Lower lobe of right lung (tissue), 2 donors: ENCODE data around the gene ELL. TPM values are rescaled to one million over a fixed set of nuclear protein-coding genes. Genes with fewer than 3 reads are reported as not detected.

Source experiments
- ATAC-seq, 2 donors: fragments of 200-7000 bp; cut with Tn5 transposase; one replicate each; pipeline ENCODE4 v1.9.1; 2020 to 2022; ENCODE audit warnings: mild to moderate bottlenecking in 2 of 2, moderate library complexity in 2 of 2
- DNase-seq: peaks from one replicate; pipeline ENCODE4 v3.0.0-alpha.2; 2020
- H3K27ac ChIP-seq: fragments of 200-600 bp; one replicate; pipeline ENCODE4 v1.8.0; 2022
- H3K27me3 ChIP-seq: fragments of 200-600 bp; one replicate; pipeline ENCODE4 v1.8.0; 2022; ENCODE audit warnings: low read depth
- H3K36me3 ChIP-seq: fragments of 200-600 bp; one replicate; pipeline ENCODE4 v1.8.0; 2022; ENCODE audit warnings: mild to moderate bottlenecking
- H3K4me1 ChIP-seq: fragments of 200-600 bp; one replicate; pipeline ENCODE4 v1.8.0; 2022
- H3K4me3 ChIP-seq: fragments of 200-600 bp; one replicate; pipeline ENCODE4 v1.8.0; 2022; ENCODE audit warnings: mild to moderate bottlenecking
- H3K9me3 ChIP-seq: fragments of 200-600 bp; one replicate; pipeline ENCODE4 v1.8.0; 2022
- intact Hi-C: fragments of 100-400 bp; cut with DNase I; formaldehyde crosslinking; loops from one replicate; pipeline ENCODE4 v1.11.0; 2022
- long read RNA-seq: library from polyadenylated mRNA; unstranded; transcript quantifications from one replicate; pipeline ENCODE4 v2.0.0, GENCODE V29; 2021
- total RNA-seq: library from RNA; stranded (reverse); fragmentation: NEBNext Ultra II Directional; extraction: Animal tissue kit (Norgen Biotek cat#: 25700); gene quantifications from one replicate; pipeline ENCODE4 v1.2.1, GENCODE V29; 2021
- TF ChIP-seq, protein P1 (sequence below): fragments of 200-600 bp; IDR thresholded peaks from one replicate; pipeline ENCODE4 v1.8.0; 2022; ENCODE audit warnings: antibody characterized with exemption, mild to moderate bottlenecking
- donor health status: DM: no; HTN: yes; CAD: no; lungs with severe emphysema.

Gene ELL
- 19.7 TPM for total RNA-seq
- long read RNA-seq, full-length matches to known transcripts = 11 of 42 reads
- long read RNA-seq, partial matches to known transcripts = 13 of 42 reads
- long read RNA-seq, other reads (novel, unspliced or antisense) = 18 of 42 reads

DNA sequence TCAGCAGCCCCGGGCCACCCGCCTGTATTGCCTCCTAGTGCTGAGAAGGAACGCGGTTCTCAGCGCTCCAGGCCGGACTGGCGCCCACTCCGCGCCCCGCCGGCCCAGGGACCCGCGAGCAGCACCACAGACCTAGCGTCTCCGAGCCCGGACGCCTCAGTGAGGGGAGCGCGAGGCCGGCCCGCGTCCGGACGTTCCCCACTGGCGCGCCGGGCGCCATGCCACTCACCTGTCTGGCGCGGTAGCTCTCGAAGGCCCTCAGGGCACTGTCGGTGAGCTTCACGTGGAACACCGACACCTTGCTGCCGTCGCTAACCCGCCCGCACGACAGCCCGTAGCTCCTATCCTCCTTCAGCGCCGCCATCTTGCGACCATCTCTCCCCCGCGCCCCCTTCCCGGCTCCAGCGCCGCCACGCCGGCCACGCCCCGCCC lies at the start of gene ELL:
Gene ELL (minus strand): TSS at position 379 of the 432 bp plus-strand sequence. CDS start 15 bp downstream, at position 364.
- TF ChIP-seq, protein P1, sequence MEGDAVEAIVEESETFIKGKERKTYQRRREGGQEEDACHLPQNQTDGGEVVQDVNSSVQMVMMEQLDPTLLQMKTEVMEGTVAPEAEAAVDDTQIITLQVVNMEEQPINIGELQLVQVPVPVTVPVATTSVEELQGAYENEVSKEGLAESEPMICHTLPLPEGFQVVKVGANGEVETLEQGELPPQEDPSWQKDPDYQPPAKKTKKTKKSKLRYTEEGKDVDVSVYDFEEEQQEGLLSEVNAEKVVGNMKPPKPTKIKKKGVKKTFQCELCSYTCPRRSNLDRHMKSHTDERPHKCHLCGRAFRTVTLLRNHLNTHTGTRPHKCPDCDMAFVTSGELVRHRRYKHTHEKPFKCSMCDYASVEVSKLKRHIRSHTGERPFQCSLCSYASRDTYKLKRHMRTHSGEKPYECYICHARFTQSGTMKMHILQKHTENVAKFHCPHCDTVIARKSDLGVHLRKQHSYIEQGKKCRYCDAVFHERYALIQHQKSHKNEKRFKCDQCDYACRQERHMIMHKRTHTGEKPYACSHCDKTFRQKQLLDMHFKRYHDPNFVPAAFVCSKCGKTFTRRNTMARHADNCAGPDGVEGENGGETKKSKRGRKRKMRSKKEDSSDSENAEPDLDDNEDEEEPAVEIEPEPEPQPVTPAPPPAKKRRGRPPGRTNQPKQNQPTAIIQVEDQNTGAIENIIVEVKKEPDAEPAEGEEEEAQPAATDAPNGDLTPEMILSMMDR = no peak
- intact Hi-C loops = no loop called here
- H3K4me3 ChIP-seq = peak within 1 kb of the TSS; percentile 92
- H3K9me3 ChIP-seq = no peaks in the 10 kb centered on the region
- peak; percentile 4 to 20 for ATAC-seq
- no peak for DNase-seq
- no peaks in the 10 kb centered on the region for H3K27me3 ChIP-seq
- H3K36me3 ChIP-seq = no peaks in the 10 kb centered on the region
- H3K4me1 ChIP-seq = peaks cover 32% of the 10 kb centered on the region
- peak within 1 kb of the TSS; percentile 98 for H3K27ac ChIP-seq

DNA sequence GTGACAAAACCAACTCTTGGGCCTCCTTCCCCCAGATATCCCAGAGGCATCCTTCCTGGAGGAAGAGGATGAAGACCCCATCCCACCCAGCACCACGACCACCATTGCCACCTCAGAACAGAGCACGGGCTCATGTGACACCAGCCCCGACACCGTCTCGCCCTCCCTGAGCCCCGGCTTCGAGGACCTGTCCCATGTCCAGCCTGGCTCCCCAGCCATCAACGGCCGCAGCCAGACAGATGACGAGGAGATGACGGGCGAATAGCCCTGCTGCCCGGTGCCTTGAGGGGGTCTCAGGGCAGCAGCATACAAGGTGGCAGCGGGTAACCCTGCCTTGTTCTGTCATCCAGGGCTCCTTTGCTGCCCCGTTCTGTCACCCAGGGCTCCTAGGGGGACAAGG lies 46.5 kb upstream of the ELL start:
- peaks cover 66% of the 10 kb centered on the region for H3K36me3 ChIP-seq
- intact Hi-C loops = no loop called here

DNA sequence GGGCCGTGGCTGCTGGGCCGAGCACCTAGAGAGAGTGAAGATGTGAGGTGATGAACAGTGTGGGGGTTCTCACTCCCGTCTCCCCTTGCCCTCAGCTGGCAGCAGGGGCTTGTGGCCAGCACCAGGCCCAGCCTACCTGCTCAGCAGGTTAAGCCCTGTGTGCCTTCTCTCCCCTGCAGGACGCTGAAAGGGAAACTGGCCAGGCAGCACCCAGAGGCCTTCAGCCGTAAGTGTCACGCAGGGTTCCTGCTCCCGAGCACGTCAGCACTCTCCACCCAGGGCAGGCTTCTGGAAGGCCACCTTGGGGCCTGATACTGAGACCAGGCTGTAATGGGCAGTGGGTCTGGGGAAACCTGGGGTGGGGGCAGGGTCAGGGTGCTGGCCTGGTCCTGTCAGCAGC lies 45.1 kb upstream of the ELL start:
- no peak overlapping the region for H3K27ac ChIP-seq
- DNase-seq = no peak
- H3K4me3 ChIP-seq = no peak overlapping the region
- H3K9me3 ChIP-seq = no peaks in the 10 kb centered on the region
- TF ChIP-seq, protein P1 = no peak
- ATAC-seq = no peak
- intact Hi-C loops = no loop called here
- no peaks in the 10 kb centered on the region for H3K27me3 ChIP-seq
- peaks cover 77% of the 10 kb centered on the region for H3K36me3 ChIP-seq
- H3K4me1 ChIP-seq = peaks cover 5% of the 10 kb centered on the region

More for the DNA sequence above, 46.5 kb upstream of the ELL start:
- Histone ChIP-seq H3K27ac (no peak overlapping the region), H3K4me1 (peaks cover 19% of the 10 kb centered on the region), H3K27me3 (no peaks in the 10 kb centered on the region), H3K9me3 (no peaks in the 10 kb centered on the region), H3K4me3 (no peak overlapping the region)
- DNase-seq (no peak), ATAC-seq (no peak)
- TF ChIP-seq, protein P1 = no peak

DNA sequence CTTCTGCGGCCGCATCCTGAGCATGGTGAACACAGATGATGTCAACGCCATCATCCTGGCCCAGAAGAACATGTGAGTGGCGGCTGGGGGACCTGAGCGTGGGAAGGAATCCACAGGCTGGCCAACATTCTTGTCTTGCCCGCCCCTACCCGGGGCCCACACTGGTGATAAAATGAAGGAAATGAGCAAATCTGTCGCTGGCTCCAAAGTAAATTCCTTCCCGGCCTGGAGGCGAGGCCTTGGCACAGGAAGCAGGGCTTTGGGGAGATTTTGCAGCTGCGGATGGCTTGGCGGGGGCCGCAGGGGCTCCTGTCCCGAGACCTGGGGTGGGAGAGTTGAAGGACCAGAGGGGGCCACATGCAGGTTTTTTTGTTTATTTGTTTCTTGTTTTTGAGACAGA lies 40.2 kb upstream of the ELL start:
- ATAC-seq = no peak
- Histone ChIP-seq H3K36me3 (peaks cover 53% of the 10 kb centered on the region), H3K27me3 (no peaks in the 10 kb centered on the region), H3K4me3 (no peak overlapping the region), H3K9me3 (no peaks in the 10 kb centered on the region), H3K4me1 (peaks cover 14% of the 10 kb centered on the region), H3K27ac (peak overlapping the region; percentile 50)
- TF ChIP-seq, protein P1 = no peak
- intact Hi-C loops = no loop called here
- DNase-seq = no peak

DNA sequence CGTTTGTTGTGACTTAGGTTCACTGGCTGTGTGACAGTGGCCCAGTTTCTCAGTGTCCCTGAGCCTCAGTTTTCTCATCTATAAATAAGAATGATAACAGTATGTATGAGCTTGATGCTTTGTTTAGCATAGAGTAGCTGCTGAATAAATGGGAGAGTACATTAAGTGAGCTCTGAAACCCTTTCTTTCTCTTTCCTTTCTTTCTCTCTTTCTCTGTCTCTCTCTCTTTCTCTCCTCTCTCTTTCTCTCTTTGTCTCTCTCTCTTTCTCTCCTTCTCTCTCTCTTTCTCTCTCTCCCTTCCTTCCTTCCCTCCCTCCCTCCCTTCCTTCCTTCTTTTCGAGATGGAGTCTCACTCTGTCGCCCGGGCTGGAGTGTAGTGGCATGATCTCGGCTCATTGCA lies 37.8 kb upstream of the ELL start:
- H3K4me3 ChIP-seq = no peak overlapping the region

More for the DNA sequence above, 37.8 kb upstream of the ELL start:
- Histone ChIP-seq H3K9me3 (no peaks in the 10 kb centered on the region), H3K36me3 (peaks cover 29% of the 10 kb centered on the region), H3K4me1 (peaks cover 14% of the 10 kb centered on the region), H3K27ac (no peak overlapping the region), H3K27me3 (no peaks in the 10 kb centered on the region)
- DNase-seq (no peak), ATAC-seq (no peak)
- TF ChIP-seq, protein P1 = no peak
- intact Hi-C loops = no loop called here
